Measurements from ENCODE around the gene STK17A.

- TF ChIP-seq, protein P1, sequence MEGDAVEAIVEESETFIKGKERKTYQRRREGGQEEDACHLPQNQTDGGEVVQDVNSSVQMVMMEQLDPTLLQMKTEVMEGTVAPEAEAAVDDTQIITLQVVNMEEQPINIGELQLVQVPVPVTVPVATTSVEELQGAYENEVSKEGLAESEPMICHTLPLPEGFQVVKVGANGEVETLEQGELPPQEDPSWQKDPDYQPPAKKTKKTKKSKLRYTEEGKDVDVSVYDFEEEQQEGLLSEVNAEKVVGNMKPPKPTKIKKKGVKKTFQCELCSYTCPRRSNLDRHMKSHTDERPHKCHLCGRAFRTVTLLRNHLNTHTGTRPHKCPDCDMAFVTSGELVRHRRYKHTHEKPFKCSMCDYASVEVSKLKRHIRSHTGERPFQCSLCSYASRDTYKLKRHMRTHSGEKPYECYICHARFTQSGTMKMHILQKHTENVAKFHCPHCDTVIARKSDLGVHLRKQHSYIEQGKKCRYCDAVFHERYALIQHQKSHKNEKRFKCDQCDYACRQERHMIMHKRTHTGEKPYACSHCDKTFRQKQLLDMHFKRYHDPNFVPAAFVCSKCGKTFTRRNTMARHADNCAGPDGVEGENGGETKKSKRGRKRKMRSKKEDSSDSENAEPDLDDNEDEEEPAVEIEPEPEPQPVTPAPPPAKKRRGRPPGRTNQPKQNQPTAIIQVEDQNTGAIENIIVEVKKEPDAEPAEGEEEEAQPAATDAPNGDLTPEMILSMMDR (conservative IDR thresholded peaks at IDR 0.05; ENCODE audit: low read length): no peak
- TF ChIP-seq EZH2phosphoT487 (IDR thresholded peaks at IDR 0.05; ENCODE audit: borderline replicate concordance): no peak
These were observed 81.8 kb downstream of the STK17A start for GRCh38 chr7:43664681-43665080.
